Body of pancreas (tissue), 4 donors: ENCODE results near the gene FALEC. TPM values are rescaled to one million over a fixed set of nuclear protein-coding genes. Genes with fewer than 3 reads are reported as not detected.

Source experiments
- ATAC-seq: fragments of 150-250 bp; one replicate; pipeline ENCODE4 v1.9.1; 2016
- DNase-seq, 4 donors: peaks; one replicate each; pipeline ENCODE4 v3.0.0-alpha.2; 2019
- H3K27ac ChIP-seq, 4 donors: fragments of 200-600 bp; sonication (generic); 1 replicate in 3 of 4; 2 replicates in 1 of 4; pipeline versions ENCODE4 v1.5.1 to v1.6.1; 2016 to 2019; ENCODE audit warnings: mild to moderate bottlenecking in 1 of 4, mixed read lengths in 1 of 4, moderate library complexity in 1 of 4
- H3K27me3 ChIP-seq, 2 donors: fragments of 200-600 bp; sonication (generic); one replicate each; pipeline ENCODE4 v1.6.0; 2016; ENCODE audit warnings: mild to moderate bottlenecking in 1 of 2
- H3K36me3 ChIP-seq, 2 donors: fragments of 200-600 bp; sonication (generic); replicated peaks in 1 of 2; 2 replicates each; pipeline ENCODE4 v1.5.1; 2016; ENCODE audit warnings: low read depth in 2 of 2; ENCODE audit not compliant: insufficient read depth in 1 of 2
- H3K4me1 ChIP-seq: fragments of 200-600 bp; sonication (generic); one replicate; pipeline ENCODE4 v1.6.0; 2016
- H3K4me3 ChIP-seq, 2 donors: fragments of 200-600 bp; sonication (generic); 1 replicate in 1 of 2; 2 replicates in 1 of 2; pipeline ENCODE4 v1.5.1; 2016 to 2019
- H3K9me3 ChIP-seq, 3 donors: fragments of 200-600 bp; sonication (generic); 1 replicate in 2 of 3; 2 replicates in 1 of 3; pipeline ENCODE4 v1.5.1; 2016
- CTCF ChIP-seq, 7 experiments: fragments of 450-650 bp in 4 of 7; fragments of 200-600 bp in 3 of 7; sonication (generic) in 3 of 7; IDR thresholded peaks; one replicate each; pipeline ENCODE4 v1.5.1; 2016 to 2019; ENCODE audit warnings: antibody characterized with exemption in 7 of 7
- POLR2A ChIP-seq, 3 donors: fragments of 450-650 bp; IDR thresholded peaks; one replicate each; pipeline ENCODE4 v1.6.1; 2016; ENCODE audit warnings: antibody characterized with exemption in 3 of 3, mild to moderate bottlenecking in 2 of 3
- WGBS, 2 donors: methylation state at CpG; one replicate each; pipeline ENCODE4 v1.1.5; 2017; 5-methylcytosine and 5-hydroxymethylcytosine counted together
- intact Hi-C: fragments of 100-400 bp; cut with DNase I; formaldehyde crosslinking; loops from one replicate; pipeline ENCODE4 v1.15.1; 2023
- total RNA-seq, 2 donors: library from RNA; depleted of rRNA; stranded (reverse); fragments of >200 nt; gene quantifications; one replicate each; pipeline ENCODE4 v1.1.0, GENCODE V29; 2016

FALEC gene
- not detected for total RNA-seq

- Histone ChIP-seq H3K9me3 (no peaks in the 10 kb centered on the region), H3K4me3 (peak within 1 kb of the TSS; percentile 24 to 28), H3K27me3 (no peaks in the 10 kb centered on the region), H3K36me3 (no peaks in the 10 kb centered on the region), H3K27ac (peak within 1 kb of the TSS; percentile 79 to 84 (median 82)), H3K4me1 (peaks cover 33% of the 10 kb centered on the region)
- TF ChIP-seq CTCF (IDR thresholded peaks at IDR 0.05): peak in 3 of 7 experiments; percentile 20 to 43 (median 28)
- TF ChIP-seq POLR2A (IDR thresholded peaks at IDR 0.05): peak in 2 of 3 donors; percentile 48 to 64
- peak; percentile 99 for ATAC-seq
- intact Hi-C loops: no loop called here
- DNase-seq: peak; percentile 96 to 99 (median 98)
- WGBS, 2 donors: 0 to 1% methylated on average over 17 to 54 of the region's 54 CpGs
Measured at GRCh38 chr1:150515328-150516049, at the start of gene FALEC. FALEC (plus strand) TSS chr1:150515752.

DNA sequence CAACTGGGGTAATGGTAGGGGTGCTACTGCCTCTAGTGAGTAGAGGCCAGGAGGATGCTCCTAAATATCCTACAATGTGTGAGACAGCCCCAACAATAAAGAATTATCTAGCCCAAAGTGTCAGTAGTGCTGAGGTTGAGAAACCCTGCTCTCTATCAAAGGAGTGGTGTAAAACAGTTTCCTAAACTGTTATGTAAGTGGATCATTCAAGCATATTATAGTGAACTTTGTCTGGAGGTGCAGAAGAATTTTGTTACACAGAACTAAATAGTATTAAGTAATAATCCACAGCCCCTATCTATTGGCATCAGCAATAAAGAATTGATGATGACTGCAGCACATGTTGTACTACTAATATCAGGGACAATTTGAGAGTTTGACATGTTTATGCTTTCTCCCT is 48.6 kb upstream of the FALEC start:
- no peak overlapping the region for H3K4me3 ChIP-seq
- H3K27ac ChIP-seq: no peak overlapping the region
- H3K36me3 ChIP-seq: peaks cover 10 to 23% of the 10 kb centered on the region in 2 donors
- TF ChIP-seq CTCF (IDR thresholded peaks at IDR 0.05) (no peak), POLR2A (IDR thresholded peaks at IDR 0.05) (no peak)
- no peaks in the 10 kb centered on the region for H3K4me1 ChIP-seq
- H3K27me3 ChIP-seq: no peaks in the 10 kb centered on the region
- DNase-seq: no peak
- intact Hi-C loops: loop anchor here (10.0 kb wide), 2 partner anchors 88 to 218 kb away; no protein-coding TSS in a partner anchor
- no peaks in the 10 kb centered on the region for H3K9me3 ChIP-seq
- ATAC-seq: no peak

- ATAC-seq (no peak), DNase-seq (no peak)
- Histone ChIP-seq H3K27me3 (no peaks in the 10 kb centered on the region), H3K27ac (no peak overlapping the region), H3K4me1 (peaks cover 8% of the 10 kb centered on the region), H3K36me3 (peaks cover 17 to 28% of the 10 kb centered on the region in 2 donors), H3K4me3 (no peak overlapping the region), H3K9me3 (no peaks in the 10 kb centered on the region)
- 87 to 89% methylated on average over 1 of the region's 1 CpG for WGBS, 2 donors
- intact Hi-C loops: loop anchor here (10.0 kb wide), 2 partner anchors 86 to 216 kb away; no protein-coding TSS in a partner anchor
- no peak for TF ChIP-seq CTCF (IDR thresholded peaks at IDR 0.05)
- no peak for TF ChIP-seq POLR2A (IDR thresholded peaks at IDR 0.05)
Measured at GRCh38 chr1:150469291-150469690, 46.3 kb upstream of the FALEC start.

DNA sequence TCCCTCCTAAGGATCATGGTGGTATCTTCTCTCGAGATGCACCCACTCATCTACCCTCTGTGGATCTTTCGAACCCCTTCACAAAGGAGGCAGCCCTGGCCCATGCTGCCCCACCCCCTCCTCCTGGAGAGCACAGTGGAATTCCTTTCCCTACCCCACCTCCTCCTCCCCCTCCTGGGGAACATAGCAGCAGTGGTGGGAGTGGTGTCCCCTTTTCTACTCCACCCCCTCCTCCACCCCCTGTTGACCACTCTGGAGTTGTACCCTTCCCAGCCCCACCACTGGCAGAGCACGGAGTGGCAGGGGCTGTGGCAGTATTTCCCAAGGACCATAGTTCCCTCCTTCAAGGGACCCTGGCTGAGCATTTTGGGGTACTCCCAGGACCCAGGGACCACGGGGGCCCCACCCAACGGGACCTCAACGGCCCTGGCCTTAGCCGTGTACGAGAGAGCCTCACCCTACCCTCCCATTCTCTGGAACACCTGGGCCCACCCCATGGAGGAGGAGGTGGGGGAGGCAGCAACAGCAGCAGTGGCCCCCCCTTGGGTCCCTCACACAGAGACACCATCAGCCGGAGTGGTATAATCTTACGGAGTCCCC is 42.9 kb upstream of the FALEC start:
- H3K36me3 ChIP-seq: peaks cover 16 to 17% of the 10 kb centered on the region in 2 donors
- no peaks in the 10 kb centered on the region for H3K9me3 ChIP-seq
- ATAC-seq: no peak
- no peak overlapping the region for H3K4me3 ChIP-seq
- 84 to 91% methylated on average over 4 to 10 of the region's 10 CpGs for WGBS, 2 donors
- no peaks in the 10 kb centered on the region for H3K27me3 ChIP-seq
- TF ChIP-seq POLR2A (IDR thresholded peaks at IDR 0.05) (no peak), CTCF (IDR thresholded peaks at IDR 0.05) (no peak)
- no peak overlapping the region for H3K27ac ChIP-seq
- DNase-seq: no peak
- intact Hi-C loops: loop anchor here (5.0 kb wide), 1 partner anchor 60 kb away; no protein-coding TSS in a partner anchor
- H3K4me1 ChIP-seq: peaks cover 8% of the 10 kb centered on the region
